GM11168 (cell line): ENCODE measurements around the gene ZBTB46.

ENCODE experiments used
- in situ Hi-C: fragments of 300-500 bp; cut with MboI; formaldehyde crosslinking; loops from one replicate; pipeline ENCODE4 v1.12.0; 2022; ENCODE audit warnings: low sequenced_read_pairs; ENCODE audit not compliant: unreplicated experiment

ZBTB46 gene

DNA sequence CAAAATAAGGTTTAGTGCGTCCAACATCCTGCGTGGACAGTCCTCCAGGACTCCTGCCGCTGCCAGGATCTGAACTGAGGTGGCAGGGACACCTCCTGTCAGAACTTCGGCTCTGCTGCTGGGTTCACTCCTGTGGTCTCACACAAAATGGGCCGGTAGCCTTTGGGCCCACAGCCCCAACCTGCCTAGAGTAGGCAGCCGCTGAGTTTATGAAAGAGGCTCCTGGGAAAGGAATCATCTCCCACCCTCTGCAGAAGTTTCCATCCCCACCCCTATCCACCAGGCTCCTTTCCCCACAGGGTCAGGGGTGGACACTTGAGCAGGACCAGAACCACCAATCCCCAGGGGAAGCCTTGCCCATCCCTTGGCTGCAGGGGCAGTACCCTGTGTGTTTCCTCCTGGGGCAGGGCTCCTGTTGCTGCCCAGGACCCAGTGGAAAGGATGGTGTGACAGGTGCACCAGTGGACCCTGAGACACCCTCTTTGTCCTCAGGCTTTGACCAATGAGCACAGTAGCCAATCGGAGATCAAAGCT, 28.2 kb upstream of the ZBTB46 start:
- in situ Hi-C loops, result loop anchor here (5.0 to 10.0 kb wide), 2 partner anchors 77 to 304 kb away; partner anchors contain the start of gene FNDC11

- in situ Hi-C loops, result loop anchor here (5.0 to 10.0 kb wide), 2 partner anchors 76 to 304 kb away; partner anchors contain the start of gene FNDC11
Measured at GRCh38 chr20:63858393-63859165, 27.5 kb upstream of the ZBTB46 start.

- in situ Hi-C loops, result loop anchor here (5.0 to 10.0 kb wide), 2 partner anchors 76 to 303 kb away; partner anchors contain the start of gene FNDC11
Measured at GRCh38 chr20:63857764-63858392, 26.8 kb upstream of the ZBTB46 start.

GRCh38 chr20:63856098-63856511, 25.0 kb upstream of the ZBTB46 start:
- in situ Hi-C loops, result loop anchor here (5.0 to 10.0 kb wide), 2 partner anchors 74 to 301 kb away; partner anchors contain the start of gene FNDC11

DNA sequence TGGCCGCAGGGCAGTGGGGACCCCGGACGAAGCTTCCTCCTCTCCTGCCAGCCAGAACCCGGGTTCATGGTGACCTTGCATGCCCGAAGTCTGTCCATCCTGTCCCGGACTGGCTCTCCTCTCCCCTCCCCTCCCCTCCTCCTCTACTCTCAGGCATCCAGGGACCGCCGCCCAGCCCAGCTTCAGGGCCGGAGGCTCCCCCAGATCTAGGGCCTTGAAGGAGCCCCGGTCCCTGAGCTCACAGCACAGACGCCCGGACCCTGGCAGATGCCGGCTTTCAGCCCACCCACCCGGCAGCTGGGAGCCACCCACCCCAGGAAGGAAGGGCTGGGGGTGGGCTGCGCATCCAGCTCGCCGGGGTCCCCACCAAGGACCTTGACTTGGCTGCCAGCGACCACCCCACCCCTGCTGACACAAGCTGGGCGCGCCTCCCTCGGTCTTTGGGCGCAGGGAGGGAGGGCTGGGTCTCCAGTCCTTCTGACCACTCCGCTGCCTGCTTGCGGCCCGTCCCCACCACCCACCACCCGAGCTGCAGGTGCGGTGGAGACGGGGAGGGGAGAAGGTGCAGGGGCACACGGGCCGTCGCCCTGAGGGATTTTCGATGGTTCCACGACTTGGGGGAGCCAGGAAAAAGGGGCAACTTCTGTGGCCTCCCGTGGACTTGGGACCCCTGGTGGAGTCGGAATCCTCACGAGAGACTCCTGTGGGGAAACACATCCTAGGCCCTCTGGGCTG, 24.5 kb upstream of the ZBTB46 start:
- in situ Hi-C loops, result loop anchor here (5.0 to 10.0 kb wide), 2 partner anchors 73 to 301 kb away; partner anchors contain the start of gene FNDC11

GRCh38 chr20:63854766-63855362, 23.8 kb upstream of the ZBTB46 start:
- in situ Hi-C loops, result loop anchor here (5.0 to 10.0 kb wide), 2 partner anchors 73 to 300 kb away; partner anchors contain the start of gene FNDC11

GRCh38 chr20:63854069-63854765, 23.2 kb upstream of the ZBTB46 start:
- in situ Hi-C loops, result loop anchor here (10.0 kb wide), 1 partner anchor 299 kb away; the partner anchor contains the start of gene FNDC11

GRCh38 chr20:63853733-63854068, 22.6 kb upstream of the ZBTB46 start:
- in situ Hi-C loops, result loop anchor here (10.0 kb wide), 1 partner anchor 299 kb away; the partner anchor contains the start of gene FNDC11

DNA sequence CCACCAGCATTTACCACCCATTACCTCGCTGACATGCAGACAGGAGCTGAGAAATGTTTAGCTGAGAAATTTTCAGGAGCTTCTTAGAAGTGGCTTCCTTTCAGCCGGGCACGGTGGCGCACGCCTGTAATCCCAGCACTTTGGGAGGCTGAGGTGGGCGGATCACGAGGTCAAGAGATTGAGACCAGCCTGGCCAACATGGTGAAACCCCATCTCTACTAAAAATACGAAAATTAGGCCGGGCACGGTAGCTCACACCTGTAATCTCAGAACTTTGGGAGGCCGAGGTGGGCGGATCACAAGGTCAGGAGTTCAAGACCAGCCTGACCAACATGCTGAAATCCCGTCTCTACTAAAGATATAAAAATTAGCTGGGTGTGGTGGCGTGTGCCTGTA, 20.5 kb upstream of the ZBTB46 start:
- in situ Hi-C loops, result loop anchor here (10.0 kb wide), 1 partner anchor 297 kb away; the partner anchor contains the start of gene FNDC11

GRCh38 chr20:63850689-63851547, 19.9 kb upstream of the ZBTB46 start:
- in situ Hi-C loops, result loop anchor here (10.0 kb wide), 1 partner anchor 296 kb away; the partner anchor contains the start of gene FNDC11

GRCh38 chr20:63848003-63848911, 17.2 kb upstream of the ZBTB46 start:
- in situ Hi-C loops, result no loop called here

GRCh38 chr20:63847237-63848002, 16.4 kb upstream of the ZBTB46 start:
- in situ Hi-C loops, result no loop called here

GRCh38 chr20:63846888-63847236, 15.8 kb upstream of the ZBTB46 start:
- in situ Hi-C loops, result no loop called here

GRCh38 chr20:63846128-63846771, 15.2 kb upstream of the ZBTB46 start:
- in situ Hi-C loops, result no loop called here

DNA sequence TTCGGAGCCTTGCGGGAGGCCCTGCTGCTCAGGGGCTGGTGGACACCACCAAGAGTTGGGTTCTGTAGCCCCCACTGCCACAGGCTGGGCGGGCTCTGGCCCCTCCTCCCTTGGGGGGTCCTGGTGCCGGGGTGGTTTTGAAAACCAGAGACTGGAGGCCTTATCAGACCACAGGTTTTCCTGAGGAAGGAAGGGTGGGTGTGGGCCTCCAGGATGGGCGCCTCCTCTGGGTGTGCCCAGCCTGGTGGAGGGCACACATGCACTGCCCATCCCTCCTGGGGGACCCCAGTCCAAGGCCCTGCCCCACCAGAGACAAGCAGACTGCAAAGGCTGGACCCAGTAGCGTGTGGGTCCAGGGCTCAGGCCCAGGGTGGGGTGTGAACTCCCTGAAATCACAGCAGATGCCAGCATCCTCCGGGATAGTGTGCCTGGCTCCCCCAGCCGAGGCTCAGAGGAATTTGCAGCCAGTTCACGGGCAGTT, 13.5 kb upstream of the ZBTB46 start:
- in situ Hi-C loops, result no loop called here

DNA sequence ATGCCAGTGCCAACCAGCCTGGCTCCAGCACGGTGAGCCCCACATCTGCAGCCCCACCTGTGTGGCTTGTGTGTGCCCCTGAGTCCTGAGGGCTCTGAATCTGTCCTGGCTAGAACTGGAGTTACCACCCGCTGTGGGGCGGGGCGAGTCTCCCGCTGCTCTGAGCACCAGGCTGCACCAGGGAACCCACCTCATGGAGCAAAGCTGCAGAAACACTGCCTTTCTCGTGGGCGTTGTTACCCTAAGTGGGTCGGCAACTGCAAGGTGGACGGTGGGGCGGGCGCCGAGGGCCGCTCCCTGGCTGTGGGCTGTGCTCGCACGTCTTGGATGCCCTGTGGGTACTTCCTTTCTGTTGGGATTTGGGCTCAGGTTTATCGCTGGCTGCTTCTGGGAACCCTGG, 12.7 kb upstream of the ZBTB46 start:
- in situ Hi-C loops, result no loop called here
